Mesothelial cell of epicardium (in vitro differentiated cells): ENCODE measurements around the gene ELP1. TPM values are rescaled to one million over a fixed set of nuclear protein-coding genes. Genes with fewer than 3 reads are reported as not detected.

ENCODE experiments used
- DNase-seq, 2 experiments: peaks; one replicate each; pipeline ENCODE4 v3.0.0; 2021; ENCODE audit warnings: low spot score in 2 of 2; ENCODE audit not compliant: unreplicated experiment in 2 of 2
- H3K27ac Mint-ChIP-seq: 2 replicates; pipeline ENCODE4 v1.8.0; 2021; ENCODE audit warnings: mixed read lengths
- H3K27me3 Mint-ChIP-seq: 2 replicates; pipeline ENCODE4 v1.8.0; 2021; ENCODE audit warnings: low read depth, mixed read lengths
- H3K36me3 Mint-ChIP-seq: 2 replicates; pipeline ENCODE4 v1.8.0; 2021; ENCODE audit warnings: mixed read lengths
- H3K4me1 Mint-ChIP-seq: 2 replicates; pipeline ENCODE4 v1.8.0; 2021; ENCODE audit warnings: mixed read lengths
- H3K4me3 Mint-ChIP-seq: 2 replicates; pipeline ENCODE4 v1.8.0; 2021; ENCODE audit warnings: mild to moderate bottlenecking, moderate library complexity, mixed read lengths
- H3K9me3 Mint-ChIP-seq: 2 replicates; pipeline ENCODE4 v1.8.0; 2021; ENCODE audit warnings: mixed read lengths
- CTCF ChIP-seq: fragments of 200-600 bp; sonication (generic); IDR thresholded peaks from one replicate; pipeline ENCODE4 v1.5.0; 2021; ENCODE audit warnings: antibody characterized with exemption; ENCODE audit not compliant: unreplicated experiment
- total RNA-seq: library from RNA; stranded (reverse); gene quantifications from 3 replicates; pipeline ENCODE4 v1.2.1, GENCODE V29; 2021

Gene ELP1
- total RNA-seq, 1 donor from 2014 or later: 31.0 TPM

DNA sequence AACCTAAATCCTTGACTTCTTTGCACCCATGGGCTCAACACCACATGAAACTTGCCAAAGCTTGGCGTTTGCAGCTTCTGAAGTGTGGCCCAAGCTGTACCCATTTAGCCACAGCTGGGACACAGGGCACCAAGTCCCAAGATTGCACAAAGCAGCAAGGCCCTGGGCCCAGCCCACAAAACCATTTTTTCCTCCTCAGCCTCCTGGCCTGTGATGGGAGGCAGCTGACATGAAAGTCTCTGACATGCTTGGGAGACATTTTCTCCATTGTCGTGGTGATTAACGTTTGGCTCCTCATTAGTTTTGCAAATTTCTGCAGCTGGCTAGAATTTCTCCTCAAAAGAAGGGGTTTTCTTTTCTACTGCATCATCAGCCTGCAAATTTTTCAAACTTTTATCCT lies 110.1 kb downstream of the ELP1 start:
- H3K27me3 Mint-ChIP-seq: no peaks in the 10 kb centered on the region
- TF ChIP-seq CTCF: no peak
- no peak for DNase-seq
- peaks cover 54% of the 10 kb centered on the region for H3K9me3 Mint-ChIP-seq
- H3K4me3 Mint-ChIP-seq: no peak overlapping the region
- peaks cover 19% of the 10 kb centered on the region for H3K36me3 Mint-ChIP-seq
- H3K27ac Mint-ChIP-seq: no peak overlapping the region
- H3K4me1 Mint-ChIP-seq: peaks cover 10% of the 10 kb centered on the region

Other genes starting within 250 kb of the ELP1 start
- gene ACTL7B, start 78.1 kb downstream of the ELP1 start, total RNA-seq: 0.13 to 0.16 TPM in 2 of 3 replicates, not detected in the other
- not detected in 3 replicates for gene ACTL7A, start 71.9 kb downstream of the ELP1 start, total RNA-seq
- gene ABITRAM, start 276 bp upstream of the ELP1 start, total RNA-seq: 14.6 to 17.7 TPM (median 15.5 TPM) in 3 replicates
- gene CTNNAL1, start 79.4 kb upstream of the ELP1 start, total RNA-seq: 26.7 to 28.1 TPM (median 27.9 TPM) in 3 replicates
- gene TMEM245, start 185.8 kb upstream of the ELP1 start, total RNA-seq: 73.0 to 77.9 TPM (median 74.6 TPM) in 3 replicates
- gene FRRS1L, start 233.1 kb upstream of the ELP1 start, total RNA-seq: 12.4 to 14.6 TPM (median 14.4 TPM) in 3 replicates